GM19351 (cell line): ENCODE measurements around the gene SLC15A1.
"Not testable (repeated sequence)": the region's sequence is repeated elsewhere in the genome, so short reads cannot be mapped to it uniquely, and the experiment has no call there.

Experiments used
- ATAC-seq: cut with Tn5 transposase; IDR thresholded peaks from one replicate; pipeline ENCODE4 v1.9.1; 2021; ENCODE audit warnings: mild to moderate bottlenecking, moderate library complexity; ENCODE audit not compliant: unreplicated experiment

SLC15A1 gene

DNA sequence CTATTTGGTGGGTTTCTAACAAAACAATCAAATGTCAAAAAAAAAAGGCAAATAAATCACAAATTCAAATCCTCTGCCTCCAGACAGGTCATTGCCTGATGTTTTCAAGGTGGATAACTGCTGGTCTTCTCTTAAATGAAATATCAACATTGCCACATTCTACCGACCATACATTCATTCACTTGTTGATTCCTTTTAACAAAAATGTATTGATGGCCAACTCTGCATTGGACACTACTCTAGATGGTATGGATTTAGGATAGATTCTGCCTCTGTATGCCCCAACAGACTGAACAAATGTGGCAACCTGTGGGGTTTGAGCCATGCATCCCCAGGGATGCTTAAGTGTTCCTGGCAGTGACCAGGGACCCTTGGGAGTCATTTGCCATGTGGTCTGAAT, 88.0 kb downstream of the SLC15A1 start:
- ATAC-seq = no peak

DNA sequence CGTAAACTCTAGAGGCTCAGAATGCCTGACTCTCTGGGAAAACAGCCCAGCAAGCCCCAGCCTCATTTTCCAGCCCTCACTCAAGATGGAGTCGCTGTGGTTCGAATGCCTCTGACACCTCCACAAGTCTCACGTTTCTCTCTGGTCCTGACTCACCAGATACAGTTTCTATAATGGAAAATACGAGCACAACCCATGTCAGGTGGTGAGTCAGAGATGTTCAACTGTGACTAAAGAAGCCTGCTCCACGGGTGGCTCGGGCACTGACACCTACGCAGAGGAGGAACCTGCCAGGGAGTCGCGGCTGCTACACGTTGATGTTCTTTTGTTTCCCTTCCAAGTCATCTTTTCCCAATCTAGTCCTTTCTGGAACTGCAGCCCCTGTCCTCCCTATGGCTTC, 88.4 kb downstream of the SLC15A1 start:
- peak; percentile 57 for ATAC-seq

DNA sequence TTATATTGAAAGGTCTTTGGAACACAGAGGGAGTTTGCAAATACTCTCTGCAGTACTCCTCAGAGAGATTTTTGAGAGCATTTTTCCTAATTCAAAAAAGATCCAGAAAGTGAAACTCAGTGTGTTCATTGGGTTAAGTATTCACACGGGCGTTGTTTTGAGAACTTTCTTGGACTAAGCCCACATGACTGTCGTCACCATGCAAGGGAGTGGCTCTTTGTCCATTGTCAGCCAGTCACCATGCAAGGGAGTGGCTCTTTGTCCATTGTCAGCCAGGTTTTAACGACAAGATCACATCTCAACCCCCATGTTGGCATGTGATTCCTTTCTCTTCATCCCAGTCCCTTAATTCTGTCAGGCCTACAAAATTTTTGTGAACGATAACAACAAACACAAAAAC, 94.3 kb downstream of the SLC15A1 start:
- no peak for ATAC-seq

DNA sequence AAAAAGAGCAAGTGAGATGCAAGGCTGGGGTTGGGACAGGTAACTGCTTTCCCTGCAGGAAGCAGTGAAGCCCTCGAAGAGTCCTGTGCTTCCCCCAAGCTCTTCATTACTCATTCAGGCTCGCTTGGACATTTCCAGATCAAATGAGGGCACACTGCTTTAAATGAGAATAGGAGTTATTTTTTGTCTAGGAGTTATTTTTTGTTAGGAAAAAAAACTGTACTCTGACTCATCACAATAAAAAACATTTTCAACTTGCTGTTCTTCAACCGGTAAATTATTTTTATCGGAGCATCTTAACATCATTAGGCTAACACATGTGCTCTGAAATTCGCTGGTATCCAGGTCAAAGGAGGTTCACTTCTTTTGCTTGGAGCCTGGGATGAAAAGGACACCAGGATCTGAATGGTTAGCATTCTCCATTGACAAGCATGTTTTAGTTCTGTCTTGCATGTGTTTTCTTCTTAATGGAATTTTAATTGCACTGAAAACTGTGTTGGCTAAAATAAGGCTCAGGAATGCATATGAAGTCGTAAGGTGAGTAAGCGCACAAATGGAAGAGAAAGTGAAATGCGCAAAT, 94.9 kb downstream of the SLC15A1 start:
- ATAC-seq = no peak

DNA sequence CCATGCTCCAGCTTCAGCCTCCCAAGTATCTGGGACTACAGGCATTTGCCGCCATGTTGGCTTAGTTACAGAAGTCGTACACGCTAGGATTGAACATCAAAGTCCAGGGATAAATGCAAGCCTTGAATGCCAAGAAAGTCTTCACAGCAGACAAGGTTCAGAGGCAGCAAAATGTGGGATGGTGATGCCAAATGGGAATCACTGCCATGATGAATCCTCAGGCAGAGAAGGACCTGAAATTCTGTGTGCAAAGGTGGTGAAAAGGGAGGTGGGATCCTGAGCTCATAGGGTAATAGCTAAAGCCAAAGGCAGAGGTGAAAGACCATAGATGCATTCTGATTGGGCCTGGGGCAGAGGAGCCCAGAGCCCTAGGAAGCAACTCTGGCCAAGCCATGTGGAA, 96.2 kb downstream of the SLC15A1 start:
- ATAC-seq = no peak

DNA sequence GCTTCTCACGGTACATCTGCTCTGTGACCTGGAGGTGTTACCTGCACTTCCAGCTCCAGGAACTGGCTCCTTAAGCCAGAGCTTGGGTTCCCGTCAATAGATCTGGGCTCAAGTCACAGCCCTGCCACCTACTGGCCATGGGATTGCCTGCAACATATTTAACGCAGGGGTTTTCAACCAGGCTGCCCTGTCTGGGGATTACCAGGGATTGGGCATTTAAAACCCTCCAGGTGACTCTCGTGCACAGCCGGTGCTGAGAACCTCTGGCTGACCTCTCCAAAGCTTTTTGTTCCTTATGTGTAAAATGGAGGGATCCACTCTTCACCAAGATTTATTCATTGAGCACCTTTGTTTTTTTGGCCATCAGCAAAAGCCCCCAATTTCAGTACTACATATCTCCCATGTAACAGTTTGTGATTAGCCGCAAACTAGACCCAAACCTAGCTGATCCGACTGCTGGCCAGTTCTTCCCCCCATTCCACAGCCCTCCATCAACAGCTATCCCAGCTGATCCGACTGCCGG, 98.9 kb downstream of the SLC15A1 start:
- ATAC-seq = peak; percentile 95

DNA sequence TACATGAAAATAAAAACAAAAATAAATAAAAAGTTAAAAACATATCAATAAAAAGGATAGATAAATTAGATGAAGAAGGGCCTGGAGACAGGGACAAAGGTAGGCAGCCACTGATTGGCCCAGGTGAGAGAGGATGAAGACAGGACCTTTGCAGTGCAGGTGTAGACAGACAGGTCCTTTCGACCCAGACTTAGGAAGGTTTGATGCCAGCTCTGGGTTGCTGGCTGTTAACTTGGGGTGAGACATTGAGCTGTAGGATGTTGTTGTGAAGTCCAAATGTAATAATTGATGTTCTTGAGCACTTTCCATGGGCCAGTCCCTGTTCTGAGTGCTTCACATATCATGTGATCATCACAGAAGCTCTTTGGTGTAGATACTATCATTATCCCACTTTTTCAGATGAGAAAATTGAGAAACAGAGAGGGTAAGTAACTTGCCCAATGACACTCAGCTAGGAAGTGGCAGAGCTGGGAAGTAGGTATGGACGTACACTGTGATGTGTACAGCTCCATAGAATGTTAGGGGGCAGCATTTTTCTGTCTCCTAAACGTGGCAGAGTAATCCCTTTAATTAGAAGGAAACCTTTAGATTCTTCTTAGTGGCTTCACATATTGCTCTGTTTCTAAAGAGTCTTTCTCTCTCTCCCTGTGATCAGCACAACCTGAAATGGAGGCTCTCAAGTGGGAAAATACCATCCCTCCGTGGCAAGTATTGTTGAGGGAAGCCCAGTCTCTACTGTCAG, 99.6 kb downstream of the SLC15A1 start:
- ATAC-seq = peak; percentile 27

DNA sequence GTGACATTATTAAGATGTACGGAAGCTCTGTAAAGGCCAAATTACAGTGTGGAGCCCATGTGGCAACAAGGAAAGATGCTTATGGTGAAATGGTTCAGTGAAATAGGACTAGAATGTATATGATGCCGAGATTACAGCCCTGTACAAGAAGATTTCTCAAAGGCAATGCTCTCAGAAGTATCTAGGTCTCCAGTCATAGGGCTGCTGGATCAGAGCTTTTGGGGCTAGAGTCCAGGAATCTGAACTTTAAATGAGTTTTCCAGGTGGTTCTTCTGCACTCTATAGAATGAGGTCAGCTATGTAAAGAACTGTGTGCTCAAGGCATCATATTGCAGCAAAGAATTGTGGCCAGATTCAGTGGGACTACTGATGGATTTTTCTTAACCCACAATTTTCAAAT, 100.2 kb downstream of the SLC15A1 start:
- no peak for ATAC-seq

DNA sequence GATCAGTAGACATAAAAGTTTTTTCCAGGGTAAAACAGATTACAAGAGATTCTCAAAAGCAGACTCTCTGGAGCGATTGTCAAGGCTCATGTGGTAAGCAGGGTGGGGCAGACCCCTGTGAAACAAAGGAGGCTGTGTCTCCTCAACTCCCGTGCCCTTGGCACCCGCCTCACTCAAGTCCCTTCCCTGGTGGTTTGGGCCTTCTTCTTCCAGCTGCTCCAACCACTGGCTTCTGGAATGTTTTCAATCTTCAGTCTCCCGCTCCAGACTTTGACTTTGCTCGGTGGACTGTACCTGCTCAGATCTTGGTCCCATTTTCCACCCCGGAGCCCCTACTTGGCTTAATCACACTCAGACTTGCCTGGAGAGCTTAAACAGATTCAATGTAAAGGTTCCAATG, 100.7 kb downstream of the SLC15A1 start:
- no peak for ATAC-seq

DNA sequence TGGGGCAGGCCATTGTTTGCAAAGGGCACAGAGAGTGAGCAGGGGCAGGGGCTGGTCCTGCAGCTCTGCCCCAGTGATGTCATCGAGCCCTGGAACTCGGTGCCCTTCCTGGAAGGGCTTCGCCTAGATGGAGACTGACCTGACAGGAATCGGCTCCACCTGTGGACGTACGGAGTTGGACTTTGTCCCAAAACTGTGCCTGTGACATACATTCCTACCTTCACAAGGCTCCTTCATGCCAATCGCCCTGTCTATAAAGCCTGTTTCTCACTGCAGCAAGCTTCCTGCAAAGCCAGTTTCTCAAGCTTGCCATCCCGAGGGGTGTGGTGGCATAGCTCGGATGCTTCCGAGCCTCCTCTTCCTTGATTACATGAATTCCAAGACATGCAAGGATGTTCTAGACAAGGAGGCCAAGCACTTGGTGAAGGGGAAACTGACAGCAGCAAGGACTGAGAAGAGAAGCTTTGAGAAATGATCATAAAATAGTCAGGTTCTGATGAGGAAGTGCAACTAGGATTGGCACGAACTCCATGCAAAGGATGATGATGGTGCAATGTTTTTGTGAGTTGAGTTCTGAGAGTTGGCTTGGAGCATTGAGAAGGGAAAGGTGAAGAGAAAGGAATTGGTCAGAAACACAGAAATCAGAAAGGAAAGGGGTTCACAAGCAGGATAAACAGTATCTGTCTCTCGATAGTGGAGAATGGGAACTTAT, 101.9 kb downstream of the SLC15A1 start:
- ATAC-seq = peak; percentile 36

DNA sequence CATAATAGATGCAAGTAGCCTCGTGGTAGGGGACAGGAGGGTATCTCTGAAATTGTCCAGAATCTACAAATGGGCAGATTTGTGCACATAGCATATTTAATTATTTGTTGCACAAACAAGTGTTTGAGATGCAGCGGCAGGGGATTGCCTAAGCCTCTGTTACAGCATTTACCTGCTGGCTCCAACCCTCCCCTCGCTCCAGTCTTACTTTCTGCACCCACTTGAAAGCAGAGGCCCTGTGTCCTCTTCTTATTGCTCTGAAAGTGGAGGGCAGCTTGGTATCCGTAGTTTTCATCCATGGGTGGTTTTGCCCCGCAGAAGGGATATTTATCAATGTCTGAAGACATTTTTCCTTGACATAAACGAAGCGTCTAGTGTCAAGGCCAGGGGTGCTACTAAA, 102.6 kb downstream of the SLC15A1 start:
- ATAC-seq = no peak

DNA sequence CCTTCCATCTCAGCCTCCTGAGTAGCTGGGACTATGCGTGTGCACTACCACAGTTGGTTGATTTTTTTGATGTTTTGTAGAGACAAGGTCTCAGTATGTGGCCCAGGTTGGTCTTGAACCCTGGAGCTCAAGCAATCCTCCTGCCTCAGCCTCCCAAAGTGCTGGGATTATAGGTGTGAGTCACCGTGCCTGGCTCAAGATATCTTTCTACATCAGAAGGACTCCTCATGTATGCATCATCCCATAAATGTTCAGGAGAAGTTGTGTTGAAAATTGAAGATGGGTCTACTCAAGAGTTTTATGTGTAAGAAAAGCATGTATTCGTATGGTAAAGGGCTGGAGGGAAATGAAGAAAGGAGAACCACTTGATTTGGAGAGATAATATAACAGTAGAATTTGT, 103.8 kb downstream of the SLC15A1 start:
- no peak for ATAC-seq

DNA sequence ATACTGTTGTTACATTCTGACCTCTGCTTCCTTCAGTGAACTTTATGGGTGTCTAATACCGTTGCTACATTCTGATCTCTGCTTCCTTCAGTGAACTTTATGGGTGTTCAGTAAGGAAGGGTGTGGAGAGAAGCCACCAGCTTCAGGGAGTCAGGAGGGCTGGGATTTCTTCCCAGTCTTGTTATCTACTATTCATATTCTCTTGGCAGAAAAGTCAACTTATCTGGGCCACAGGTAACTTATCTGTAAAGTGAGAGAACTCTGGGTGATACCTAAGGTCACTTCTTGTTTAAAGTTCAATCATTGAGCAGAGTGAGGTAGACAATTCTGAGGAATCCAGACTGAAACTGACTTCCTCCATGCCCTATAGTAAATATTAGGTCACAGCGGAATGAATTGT, 104.3 kb downstream of the SLC15A1 start:
- no peak for ATAC-seq

DNA sequence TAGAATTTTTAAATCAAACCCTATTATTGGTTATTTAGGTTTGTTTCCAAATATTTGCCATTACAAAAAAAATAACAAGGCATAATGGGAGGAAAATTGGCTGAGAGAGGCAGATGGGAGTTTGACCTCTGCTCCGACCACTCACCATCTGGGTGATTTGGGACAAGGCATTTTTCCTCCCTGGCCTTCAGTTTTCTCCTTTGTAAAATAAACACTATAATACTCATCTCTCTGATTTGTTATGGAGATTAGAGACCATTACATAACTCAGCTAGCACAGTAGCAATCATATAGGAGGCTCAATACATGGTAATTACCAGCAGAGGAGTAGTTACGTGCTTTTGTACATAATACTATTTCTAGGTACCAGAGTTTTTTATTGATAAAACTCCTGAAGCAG, 105.4 kb downstream of the SLC15A1 start:
- ATAC-seq = no peak

DNA sequence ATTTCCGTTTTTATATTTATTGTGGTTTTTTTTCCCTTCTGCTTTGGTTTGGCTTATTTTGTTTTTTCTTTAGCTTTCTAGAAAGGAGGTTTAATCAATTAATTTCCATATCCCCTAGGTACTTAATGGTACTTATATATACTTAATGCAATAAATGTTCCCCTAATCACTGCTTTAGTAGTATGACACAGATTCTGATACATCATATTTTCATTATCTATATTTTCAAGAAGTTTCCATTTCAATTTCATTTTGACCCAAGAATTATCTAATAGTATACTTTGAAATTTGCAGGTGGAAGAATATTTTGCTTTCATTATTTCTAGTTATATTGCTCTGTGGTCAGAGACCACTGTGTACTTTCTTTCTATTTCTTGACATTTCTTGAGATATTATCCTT, 109.0 kb downstream of the SLC15A1 start:
- no peak for ATAC-seq

DNA sequence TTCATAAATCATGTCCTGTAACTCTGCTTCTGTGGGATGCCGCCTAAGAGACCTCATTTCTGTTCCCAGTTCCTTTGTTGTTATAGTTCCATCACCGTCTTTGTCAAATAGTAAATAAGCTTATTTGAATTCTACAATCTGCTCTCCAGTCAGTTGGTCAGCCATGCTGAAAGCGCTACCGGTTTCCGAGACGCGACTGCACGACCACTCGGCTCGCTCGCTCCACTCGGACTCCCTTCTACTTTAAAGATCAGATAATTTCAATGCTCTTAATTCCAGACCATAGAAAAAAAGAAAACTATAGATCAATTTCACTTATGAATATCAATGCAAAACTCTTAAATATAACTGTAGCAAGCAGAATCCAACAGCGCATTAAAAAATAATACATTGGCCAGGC, 111.4 kb downstream of the SLC15A1 start:
- no peak for ATAC-seq

DNA sequence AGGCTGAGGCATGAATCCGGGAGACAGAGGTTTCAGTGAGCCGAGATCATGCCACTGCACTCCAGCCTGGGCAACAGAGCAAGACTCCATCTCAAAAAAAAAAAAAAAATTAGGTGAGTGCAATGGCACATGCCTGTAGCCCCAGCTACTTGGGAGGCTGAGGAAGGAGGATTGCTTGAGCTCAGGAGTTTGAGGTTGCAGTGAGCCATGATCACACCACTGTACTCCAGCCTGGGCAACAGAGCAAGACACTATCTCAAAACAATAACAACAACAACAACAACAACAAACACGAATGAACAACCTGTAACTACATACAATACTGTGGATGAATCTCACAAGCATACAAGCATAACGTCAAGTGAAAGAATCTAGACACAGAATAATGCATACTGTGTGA, 112.7 kb downstream of the SLC15A1 start:
- not testable (repeated sequence) for ATAC-seq

DNA sequence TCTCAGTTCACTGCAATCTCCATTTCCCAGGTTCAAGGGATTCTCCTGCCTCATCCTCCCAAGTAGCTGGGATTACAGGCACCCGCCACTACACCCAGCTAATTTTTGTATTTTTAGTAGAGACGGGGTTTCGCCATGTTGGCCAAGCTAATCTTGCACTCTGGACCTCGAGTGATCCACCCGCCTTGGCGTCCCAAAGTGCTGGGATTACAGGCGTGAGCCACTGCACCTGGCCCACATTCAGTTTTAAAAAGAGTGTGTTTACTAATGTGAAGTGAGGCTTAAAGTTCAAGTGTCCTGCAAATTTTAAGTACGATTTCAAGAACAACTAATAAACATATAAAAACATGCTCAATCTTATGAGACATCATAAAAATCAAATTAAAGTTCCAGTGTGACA, 114.1 kb downstream of the SLC15A1 start:
- ATAC-seq = not testable (repeated sequence)
